ENCODE data around the gene TTC9B.

DNA sequence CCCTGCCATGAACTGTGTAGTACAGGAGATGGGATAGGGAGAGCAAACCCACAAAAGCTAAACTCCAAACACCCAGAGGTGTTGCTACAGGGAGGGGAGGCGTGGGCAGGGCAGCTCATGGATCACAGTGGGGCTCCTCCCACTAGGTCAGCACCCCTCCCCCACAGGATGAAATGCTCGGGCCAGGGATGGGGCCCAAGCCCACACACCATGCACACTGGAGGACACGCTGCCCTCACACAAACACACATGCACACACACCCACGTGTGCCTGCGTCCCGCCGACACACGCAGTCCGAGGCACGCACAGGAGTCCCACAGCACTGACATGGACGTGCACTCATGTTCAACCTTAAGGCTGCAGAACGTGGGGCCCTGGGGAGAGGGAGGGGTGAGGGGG lies 14.3 kb upstream of the TTC9B start:
- no peak for TF ChIP-seq POLR2A (IDR thresholded peaks at IDR 0.05; ENCODE audit: low read length)
- no peak for TF ChIP-seq GATA1 (IDR thresholded peaks at IDR 0.05; ENCODE audit: low read depth, low read length)

All from erythroblast (primary cell).